ENCODE results near the gene IGSF21.

The IGSF21 gene

DNA sequence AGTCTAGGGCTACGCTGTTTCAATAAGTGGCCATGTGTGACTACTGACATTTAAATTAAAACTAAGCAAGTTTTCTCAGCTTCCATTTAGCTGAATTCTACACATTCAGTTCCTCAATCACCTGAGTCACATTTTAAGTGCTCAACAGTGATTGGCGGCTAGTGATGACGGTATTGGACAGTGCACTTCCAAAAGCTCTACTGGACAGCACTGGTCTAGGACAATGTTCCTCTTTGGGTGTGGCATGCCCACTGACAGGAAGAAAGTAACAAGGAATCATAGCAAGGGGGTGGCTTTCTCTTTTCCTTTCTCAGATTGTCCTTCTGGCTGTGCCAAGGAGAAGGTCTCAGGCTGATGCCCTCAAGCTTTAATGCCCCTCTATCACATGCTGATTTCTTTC, 11.7 kb downstream of the IGSF21 start:
- Mint-ChIP-seq H3K9me3 (no peaks in the 10 kb centered on the region), H3K27me3 (ENCODE audit: low read depth) (peaks cover 8% of the 10 kb centered on the region), H3K36me3 (ENCODE audit: low read depth) (no peaks in the 10 kb centered on the region), H3K27ac (no peak overlapping the region), H3K4me1 (ENCODE audit: low read depth) (no peaks in the 10 kb centered on the region), H3K4me3 (no peak overlapping the region)
- DNase-seq (ENCODE audit: low spot score) = no peak

DNA sequence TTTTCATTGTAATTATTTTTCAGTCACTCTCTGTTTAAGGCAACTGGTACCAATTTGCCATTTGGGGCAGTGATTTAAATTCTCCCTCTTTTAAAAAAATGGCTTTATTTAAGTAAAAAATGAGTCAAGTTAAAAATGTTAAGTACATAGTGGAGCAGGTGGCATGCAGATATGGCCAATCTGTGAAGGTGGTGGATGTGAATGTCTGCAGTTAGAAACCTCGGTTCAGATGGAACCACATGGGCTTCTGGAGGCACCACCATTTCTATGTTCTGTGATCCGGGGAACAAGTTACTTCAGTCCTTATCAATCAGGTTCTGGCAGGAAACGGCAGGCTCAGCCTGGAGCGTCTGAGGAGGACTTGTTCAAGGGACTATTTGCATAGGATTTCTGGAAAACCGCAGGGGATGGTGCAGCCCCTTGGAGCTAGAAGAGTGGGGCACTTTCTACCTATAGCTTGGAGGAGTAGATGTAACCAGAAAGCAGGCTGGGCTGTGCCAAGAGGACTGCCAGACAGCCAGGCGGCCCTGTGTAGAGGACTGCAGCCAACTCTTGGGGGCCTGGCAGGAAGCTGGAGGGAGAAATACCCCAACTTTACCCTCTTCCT, 12.3 kb downstream of the IGSF21 start:
- H3K36me3 Mint-ChIP-seq (ENCODE audit: low read depth) = no peaks in the 10 kb centered on the region
- H3K4me1 Mint-ChIP-seq (ENCODE audit: low read depth) = no peaks in the 10 kb centered on the region
- no peak overlapping the region for H3K27ac Mint-ChIP-seq
- peaks cover 8% of the 10 kb centered on the region for H3K27me3 Mint-ChIP-seq (ENCODE audit: low read depth)
- H3K4me3 Mint-ChIP-seq = no peak overlapping the region
- no peak for DNase-seq (ENCODE audit: low spot score)
- H3K9me3 Mint-ChIP-seq = no peaks in the 10 kb centered on the region

DNA sequence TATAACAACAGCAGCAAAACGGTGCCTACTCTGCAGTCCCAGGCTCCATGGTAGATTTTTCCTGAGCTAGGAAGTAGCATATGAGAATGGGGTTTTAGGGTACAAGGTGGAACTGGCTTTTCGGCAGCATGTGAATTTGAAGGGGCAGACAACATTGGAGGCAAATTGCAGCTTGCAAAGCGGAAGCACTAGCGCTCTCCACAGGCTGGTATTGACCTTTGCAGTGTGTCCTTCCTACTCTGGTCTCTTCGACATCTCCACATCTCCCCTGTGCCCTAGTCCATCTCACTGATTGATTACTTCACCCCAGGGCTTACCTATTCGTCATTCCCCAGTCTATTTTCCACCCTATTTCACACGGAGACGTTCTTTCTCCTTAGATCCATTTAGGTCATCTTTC, 13.0 kb downstream of the IGSF21 start:
- peaks cover 8% of the 10 kb centered on the region for H3K27me3 Mint-ChIP-seq (ENCODE audit: low read depth)
- no peak overlapping the region for H3K27ac Mint-ChIP-seq
- H3K9me3 Mint-ChIP-seq = no peaks in the 10 kb centered on the region
- H3K36me3 Mint-ChIP-seq (ENCODE audit: low read depth) = no peaks in the 10 kb centered on the region
- H3K4me1 Mint-ChIP-seq (ENCODE audit: low read depth) = no peaks in the 10 kb centered on the region
- H3K4me3 Mint-ChIP-seq = no peak overlapping the region
- no peak for DNase-seq (ENCODE audit: low spot score)

DNA sequence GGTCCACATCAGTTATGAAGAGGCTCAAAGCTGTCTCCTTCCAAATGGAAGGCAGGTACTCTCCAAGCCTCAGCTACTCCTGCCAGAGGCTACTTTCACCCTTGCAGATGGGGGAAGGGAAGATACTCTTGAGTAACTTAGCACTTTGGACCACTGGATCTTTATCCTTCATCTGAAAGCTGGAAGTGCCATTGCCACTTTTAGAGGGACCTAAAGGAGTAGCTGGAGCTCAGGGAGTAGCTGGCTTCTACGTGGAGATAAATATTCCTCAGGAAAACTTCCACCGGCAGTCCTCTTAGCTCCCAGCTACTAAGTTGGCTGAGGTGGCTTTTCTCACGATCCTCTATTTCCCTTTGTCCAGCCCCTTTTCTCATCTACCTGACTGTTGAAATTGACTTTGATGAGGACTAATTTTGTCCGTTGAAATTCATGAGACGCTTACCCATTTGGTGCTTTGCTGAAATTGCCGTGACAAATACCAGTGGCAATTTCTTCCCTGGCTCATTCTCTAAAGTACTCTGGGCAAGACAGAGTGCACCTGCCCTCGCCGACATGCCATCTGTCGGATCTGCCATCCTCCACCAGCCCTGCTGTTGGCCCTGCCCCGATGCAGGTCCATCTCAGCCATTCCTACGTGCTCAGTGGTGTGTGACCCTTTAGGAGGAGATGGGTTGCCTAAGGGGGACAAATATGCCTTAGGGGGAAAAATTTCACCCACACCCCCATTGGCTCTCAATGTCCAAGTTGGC, 13.6 kb downstream of the IGSF21 start:
- no peak for DNase-seq (ENCODE audit: low spot score)
- Mint-ChIP-seq H3K27ac (no peak overlapping the region), H3K9me3 (no peaks in the 10 kb centered on the region), H3K27me3 (ENCODE audit: low read depth) (peaks cover 8% of the 10 kb centered on the region), H3K4me1 (ENCODE audit: low read depth) (no peaks in the 10 kb centered on the region), H3K36me3 (ENCODE audit: low read depth) (no peaks in the 10 kb centered on the region), H3K4me3 (no peak overlapping the region)

DNA sequence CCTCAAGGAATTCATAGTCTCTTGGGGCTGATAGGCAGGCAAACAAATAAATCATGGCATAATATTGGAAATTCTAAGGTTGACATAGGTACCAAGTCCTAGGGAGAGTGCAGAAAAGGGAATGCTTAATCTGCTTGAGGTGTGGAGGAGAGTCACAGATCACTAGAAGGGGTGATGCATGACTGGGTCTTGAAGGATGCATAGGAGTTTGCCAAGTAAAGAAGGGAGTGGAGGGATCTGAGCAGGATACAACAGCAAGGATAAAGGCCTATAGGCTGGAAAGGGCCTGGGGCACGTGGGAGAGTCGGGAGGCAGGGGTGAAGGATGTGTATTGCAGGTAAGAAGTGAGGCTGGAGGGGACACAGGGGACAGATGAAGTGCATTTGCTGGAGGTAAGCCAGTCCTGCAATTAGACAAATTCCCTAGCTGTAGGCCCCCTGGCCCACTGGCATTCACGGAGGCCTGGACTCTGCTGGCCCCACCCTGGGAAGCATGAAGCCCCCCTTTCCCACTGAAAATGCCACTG, 15.9 kb downstream of the IGSF21 start:
- Mint-ChIP-seq H3K9me3 (no peaks in the 10 kb centered on the region), H3K27ac (no peak overlapping the region), H3K4me3 (no peak overlapping the region), H3K36me3 (ENCODE audit: low read depth) (no peaks in the 10 kb centered on the region), H3K4me1 (ENCODE audit: low read depth) (no peaks in the 10 kb centered on the region), H3K27me3 (ENCODE audit: low read depth) (peaks cover 7% of the 10 kb centered on the region)
- no peak for DNase-seq (ENCODE audit: low spot score)

DNA sequence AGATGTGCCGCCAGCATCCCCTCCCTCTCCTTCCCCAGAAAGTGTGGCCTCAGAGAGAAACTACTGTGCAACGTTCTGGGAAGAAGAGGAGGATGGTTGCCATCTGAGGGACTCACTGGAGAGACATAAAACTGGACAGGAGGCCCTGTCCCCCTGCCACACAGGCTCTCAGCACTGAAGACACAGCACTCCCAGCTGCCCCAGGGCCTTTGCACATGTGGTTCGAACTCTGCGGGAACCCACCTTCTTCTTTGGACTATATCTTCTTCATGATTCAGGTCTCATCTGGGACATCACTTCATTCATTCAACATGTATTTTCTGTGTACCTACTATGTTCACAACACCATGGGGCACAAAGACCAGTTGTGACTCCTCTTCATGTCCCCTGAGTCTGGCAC, 17.4 kb downstream of the IGSF21 start:
- H3K36me3 Mint-ChIP-seq (ENCODE audit: low read depth) = no peaks in the 10 kb centered on the region
- no peaks in the 10 kb centered on the region for H3K9me3 Mint-ChIP-seq
- no peak overlapping the region for H3K4me3 Mint-ChIP-seq
- H3K4me1 Mint-ChIP-seq (ENCODE audit: low read depth) = no peaks in the 10 kb centered on the region
- H3K27me3 Mint-ChIP-seq (ENCODE audit: low read depth) = no peaks in the 10 kb centered on the region
- H3K27ac Mint-ChIP-seq = no peak overlapping the region
- no peak for DNase-seq (ENCODE audit: low spot score)

DNA sequence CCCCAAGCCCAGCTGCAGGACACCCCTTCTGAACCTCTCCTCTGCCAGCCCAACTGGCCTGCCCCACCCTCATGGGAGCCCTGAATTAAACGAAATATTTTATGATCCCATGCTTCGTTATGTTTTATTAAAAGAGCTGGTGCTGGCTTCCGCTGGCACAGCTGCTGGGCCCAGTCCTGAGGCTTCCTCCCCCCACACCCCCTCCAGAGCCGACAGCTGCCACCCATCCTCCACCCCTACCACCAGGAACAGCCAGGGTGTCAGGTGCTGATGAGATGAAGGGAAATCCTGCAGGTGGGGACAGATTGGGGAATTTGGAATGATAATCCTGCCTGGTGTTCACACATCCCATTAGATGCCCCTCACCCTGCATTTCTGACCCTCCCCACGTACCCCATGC, 19.0 kb downstream of the IGSF21 start:
- no peak overlapping the region for H3K27ac Mint-ChIP-seq
- DNase-seq (ENCODE audit: low spot score) = no peak
- H3K4me1 Mint-ChIP-seq (ENCODE audit: low read depth) = no peaks in the 10 kb centered on the region
- no peak overlapping the region for H3K4me3 Mint-ChIP-seq
- H3K36me3 Mint-ChIP-seq (ENCODE audit: low read depth) = no peaks in the 10 kb centered on the region
- H3K9me3 Mint-ChIP-seq = no peaks in the 10 kb centered on the region
- no peaks in the 10 kb centered on the region for H3K27me3 Mint-ChIP-seq (ENCODE audit: low read depth)

DNA sequence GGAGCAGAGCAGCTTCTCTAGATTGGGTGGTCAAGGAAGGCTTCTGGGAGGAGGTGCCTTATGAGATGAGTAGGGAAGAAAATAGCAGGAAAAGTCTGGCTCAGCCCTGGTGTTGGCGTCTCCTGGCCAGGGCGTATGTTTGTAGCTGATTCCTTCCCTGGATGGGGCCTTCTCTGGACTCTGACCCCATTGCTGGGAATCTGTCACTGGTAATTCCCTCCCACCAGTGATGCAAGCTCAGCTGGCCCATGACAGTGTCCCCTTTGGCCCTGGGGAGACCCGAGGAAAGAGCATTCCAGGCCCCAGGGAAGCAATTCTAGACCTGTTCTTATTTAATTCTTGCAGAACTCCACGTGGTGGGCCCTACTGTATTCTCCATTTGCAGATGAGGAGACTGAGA, 20.7 kb downstream of the IGSF21 start:
- Mint-ChIP-seq H3K27ac (no peak overlapping the region), H3K27me3 (ENCODE audit: low read depth) (no peaks in the 10 kb centered on the region), H3K9me3 (no peaks in the 10 kb centered on the region), H3K4me3 (no peak overlapping the region), H3K36me3 (ENCODE audit: low read depth) (no peaks in the 10 kb centered on the region), H3K4me1 (ENCODE audit: low read depth) (no peaks in the 10 kb centered on the region)
- no peak for DNase-seq (ENCODE audit: low spot score)

DNA sequence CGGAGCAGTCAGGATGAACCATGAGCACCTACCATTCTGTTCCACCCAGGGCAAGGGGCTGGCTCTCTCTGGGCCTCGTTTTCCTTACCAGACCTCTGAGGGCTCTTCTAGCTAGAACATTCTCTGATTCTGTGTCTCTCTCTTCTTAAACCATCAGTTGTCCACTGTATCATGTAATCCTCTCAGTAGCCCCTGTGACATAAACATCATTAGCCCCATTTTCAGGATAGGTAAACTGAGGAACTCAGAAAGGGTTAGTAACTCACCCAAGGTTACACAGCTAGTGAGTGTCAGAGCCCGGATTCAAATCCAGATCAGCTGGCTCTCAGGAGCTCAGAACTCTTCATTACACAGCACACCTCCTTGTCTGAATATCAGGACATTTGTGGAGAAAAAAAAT, 22.8 kb downstream of the IGSF21 start:
- Mint-ChIP-seq H3K27ac (no peak overlapping the region), H3K27me3 (ENCODE audit: low read depth) (no peaks in the 10 kb centered on the region), H3K4me1 (ENCODE audit: low read depth) (no peaks in the 10 kb centered on the region), H3K36me3 (ENCODE audit: low read depth) (no peaks in the 10 kb centered on the region), H3K9me3 (no peaks in the 10 kb centered on the region), H3K4me3 (no peak overlapping the region)
- DNase-seq (ENCODE audit: low spot score) = no peak

DNA sequence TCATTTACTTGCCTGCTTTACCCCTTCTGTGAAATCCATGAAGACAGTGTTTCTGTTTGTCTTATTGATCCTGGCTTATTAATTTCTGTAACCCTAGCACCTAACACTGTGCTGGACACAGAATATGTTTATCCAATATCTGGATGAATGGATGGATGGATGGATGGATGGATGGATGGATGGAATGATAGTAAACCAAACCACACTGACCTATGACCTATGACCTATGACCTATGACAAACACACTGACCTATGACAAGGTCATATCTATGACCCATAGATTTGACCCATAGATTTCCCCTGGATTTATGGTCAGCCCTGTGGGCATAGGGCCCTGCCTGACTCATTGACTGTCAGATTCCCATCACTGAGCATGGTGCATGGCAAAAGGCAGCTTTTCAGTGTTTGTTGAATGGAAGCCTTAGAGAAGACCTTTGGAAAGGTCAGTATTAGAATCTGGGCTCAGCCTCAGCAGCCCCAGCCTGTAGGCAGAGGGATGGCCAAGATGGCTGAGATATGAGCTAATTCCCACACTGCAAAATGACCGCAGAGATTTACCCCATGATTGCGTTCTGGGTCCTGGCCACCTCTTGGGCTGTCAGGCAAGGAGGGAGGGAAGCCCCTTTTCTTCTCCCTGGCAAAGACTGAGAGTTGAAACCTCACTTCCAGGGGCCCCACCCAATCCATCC, 24.6 kb downstream of the IGSF21 start:
- no peak overlapping the region for H3K27ac Mint-ChIP-seq
- DNase-seq (ENCODE audit: low spot score) = no peak
- H3K4me1 Mint-ChIP-seq (ENCODE audit: low read depth) = no peaks in the 10 kb centered on the region
- H3K27me3 Mint-ChIP-seq (ENCODE audit: low read depth) = no peaks in the 10 kb centered on the region
- H3K36me3 Mint-ChIP-seq (ENCODE audit: low read depth) = no peaks in the 10 kb centered on the region
- no peak overlapping the region for H3K4me3 Mint-ChIP-seq
- H3K9me3 Mint-ChIP-seq = no peaks in the 10 kb centered on the region

DNA sequence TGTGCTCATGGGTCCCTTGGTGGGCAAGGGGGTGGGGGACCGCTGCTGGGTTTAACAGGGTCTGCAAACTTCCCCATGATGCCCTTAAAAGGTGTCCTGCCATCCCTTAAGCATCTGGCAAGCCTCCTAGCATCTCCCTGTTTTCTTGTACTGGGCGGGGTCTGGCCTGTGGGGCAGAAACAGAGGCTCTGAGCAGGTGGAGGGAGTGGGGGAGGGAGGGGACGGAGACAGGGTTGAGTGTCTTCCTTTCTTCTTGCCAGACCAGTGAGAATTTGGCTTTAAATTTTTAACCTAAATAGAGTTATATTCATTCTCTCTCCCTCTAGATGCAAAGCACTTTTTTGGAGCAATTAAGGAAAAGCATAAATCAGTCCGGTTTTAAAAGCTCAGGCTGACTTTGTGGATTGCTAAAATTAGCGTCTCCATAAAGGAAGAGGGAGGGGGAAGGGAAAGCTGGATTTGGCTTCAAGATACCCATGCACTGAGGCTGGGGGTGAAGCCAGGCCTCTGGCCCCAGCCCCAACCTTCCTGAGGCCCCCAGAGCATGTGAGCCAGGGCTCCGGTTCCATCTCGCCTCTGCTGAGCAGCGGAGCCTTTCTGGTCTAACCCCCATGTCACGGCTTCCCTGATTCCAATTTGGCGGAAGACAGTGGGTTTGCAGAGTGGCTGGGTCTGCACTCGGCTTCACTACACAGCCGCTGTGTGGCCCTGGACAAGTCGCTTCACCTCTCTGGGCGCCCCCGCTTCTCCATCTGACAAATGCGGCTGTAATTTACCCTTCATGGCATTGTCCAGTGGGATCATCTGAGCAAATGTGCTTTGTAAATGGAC, 25.3 kb downstream of the IGSF21 start:
- Mint-ChIP-seq H3K9me3 (no peaks in the 10 kb centered on the region), H3K4me1 (ENCODE audit: low read depth) (no peaks in the 10 kb centered on the region), H3K27me3 (ENCODE audit: low read depth) (no peaks in the 10 kb centered on the region), H3K36me3 (ENCODE audit: low read depth) (no peaks in the 10 kb centered on the region), H3K27ac (no peak overlapping the region), H3K4me3 (no peak overlapping the region)
- no peak for DNase-seq (ENCODE audit: low spot score)

DNA sequence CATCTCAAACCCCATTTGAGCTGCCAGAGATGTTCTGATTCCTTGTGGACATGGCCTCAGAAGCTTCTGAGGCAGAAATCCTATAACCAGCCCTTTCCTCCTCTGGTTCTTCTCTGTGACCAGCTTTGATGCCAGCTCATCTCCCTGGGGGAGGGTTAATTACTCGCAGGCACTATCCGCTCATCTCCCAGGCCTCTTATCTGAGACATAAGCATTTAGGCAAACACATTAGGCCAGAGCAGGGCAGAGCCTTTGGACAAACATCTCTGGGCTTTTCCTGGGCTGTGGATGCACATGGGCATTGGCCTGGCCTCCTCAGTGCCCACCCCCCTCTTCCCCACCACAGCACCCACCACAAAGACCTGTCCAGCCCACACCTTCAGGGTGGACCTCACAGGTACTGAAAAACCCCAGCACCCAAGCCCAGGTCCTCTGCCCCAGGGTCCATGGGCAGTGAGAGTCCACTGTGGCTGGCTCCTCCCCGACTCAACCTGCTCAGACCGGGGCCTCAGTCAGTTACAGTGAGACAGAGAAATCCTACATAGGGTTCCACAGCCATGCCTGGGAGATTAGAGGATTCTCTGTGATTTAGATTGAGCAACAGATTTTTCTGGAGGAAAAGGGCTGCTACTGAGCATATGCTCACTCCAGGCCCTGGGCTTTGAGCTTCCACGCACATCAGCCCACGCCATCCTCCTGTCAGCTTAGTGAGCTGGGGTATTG, 26.9 kb downstream of the IGSF21 start:
- Mint-ChIP-seq H3K4me3 (no peak overlapping the region), H3K9me3 (no peaks in the 10 kb centered on the region), H3K4me1 (ENCODE audit: low read depth) (no peaks in the 10 kb centered on the region), H3K27me3 (ENCODE audit: low read depth) (no peaks in the 10 kb centered on the region), H3K27ac (no peak overlapping the region), H3K36me3 (ENCODE audit: low read depth) (no peaks in the 10 kb centered on the region)
- DNase-seq (ENCODE audit: low spot score) = no peak

DNA sequence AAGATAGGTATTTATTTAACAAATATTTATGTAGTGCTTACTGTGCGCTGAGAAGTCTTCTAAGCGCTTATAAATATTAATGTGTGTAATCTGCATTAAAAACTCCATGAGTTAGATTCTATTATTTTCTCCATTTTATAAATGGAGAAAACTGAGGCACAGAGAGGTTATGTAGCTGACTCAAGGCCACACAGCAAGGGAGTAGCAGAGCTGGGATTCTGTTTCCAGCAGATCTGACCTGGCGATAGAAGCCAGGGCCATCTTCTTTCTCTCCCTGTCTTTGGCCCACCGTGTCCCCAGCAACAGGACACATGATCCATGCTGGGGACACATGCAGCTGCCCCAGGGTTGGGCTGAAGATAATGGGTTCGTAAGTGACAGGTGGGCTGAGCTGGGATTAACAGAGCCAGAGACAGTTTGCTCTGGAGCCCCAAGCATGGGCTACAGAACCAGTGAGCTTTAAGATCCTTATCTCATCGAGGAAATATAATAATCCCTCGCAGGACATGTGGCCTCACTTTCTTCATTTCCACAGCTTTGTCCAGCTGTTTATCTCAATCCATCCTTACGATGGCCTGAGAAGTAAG, 30.3 kb downstream of the IGSF21 start:
- no peaks in the 10 kb centered on the region for H3K4me1 Mint-ChIP-seq (ENCODE audit: low read depth)
- no peak for DNase-seq (ENCODE audit: low spot score)
- H3K27ac Mint-ChIP-seq = no peak overlapping the region
- no peaks in the 10 kb centered on the region for H3K27me3 Mint-ChIP-seq (ENCODE audit: low read depth)
- H3K9me3 Mint-ChIP-seq = no peaks in the 10 kb centered on the region
- H3K4me3 Mint-ChIP-seq = no peak overlapping the region
- no peaks in the 10 kb centered on the region for H3K36me3 Mint-ChIP-seq (ENCODE audit: low read depth)

Data from T-helper 2 cell treated with Interferon-gamma antibody and Interleukin-4, amounts not matched to agents 5 μg/mL and 100 μg/mL, for 36 hours (primary cell).